WTC11 (cell line): ENCODE results near the gene ADARB2.

Experiments used
- ZNF263 ChIP-seq: sonication (generic); formaldehyde crosslinking; IDR thresholded peaks from 2 replicates; pipeline ENCODE4 v1.8.1; 2022; ENCODE audit warnings: low read depth, mild to moderate bottlenecking, moderate library complexity, missing genetic modification reagents
- TF ChIP-seq, protein P1 (sequence below): fragments of 200-600 bp; IDR thresholded peaks from 2 replicates; pipeline ENCODE4 v1.8.0; 2022; ENCODE audit warnings: antibody characterized with exemption
- TF ChIP-seq, protein P2 (sequence below): sonication (generic); formaldehyde crosslinking; conservative IDR thresholded peaks from 2 replicates; pipeline ENCODE4 v1.8.1; 2023; ENCODE audit warnings: mild to moderate bottlenecking, low read depth, missing genetic modification reagents, moderate library complexity

DNA sequence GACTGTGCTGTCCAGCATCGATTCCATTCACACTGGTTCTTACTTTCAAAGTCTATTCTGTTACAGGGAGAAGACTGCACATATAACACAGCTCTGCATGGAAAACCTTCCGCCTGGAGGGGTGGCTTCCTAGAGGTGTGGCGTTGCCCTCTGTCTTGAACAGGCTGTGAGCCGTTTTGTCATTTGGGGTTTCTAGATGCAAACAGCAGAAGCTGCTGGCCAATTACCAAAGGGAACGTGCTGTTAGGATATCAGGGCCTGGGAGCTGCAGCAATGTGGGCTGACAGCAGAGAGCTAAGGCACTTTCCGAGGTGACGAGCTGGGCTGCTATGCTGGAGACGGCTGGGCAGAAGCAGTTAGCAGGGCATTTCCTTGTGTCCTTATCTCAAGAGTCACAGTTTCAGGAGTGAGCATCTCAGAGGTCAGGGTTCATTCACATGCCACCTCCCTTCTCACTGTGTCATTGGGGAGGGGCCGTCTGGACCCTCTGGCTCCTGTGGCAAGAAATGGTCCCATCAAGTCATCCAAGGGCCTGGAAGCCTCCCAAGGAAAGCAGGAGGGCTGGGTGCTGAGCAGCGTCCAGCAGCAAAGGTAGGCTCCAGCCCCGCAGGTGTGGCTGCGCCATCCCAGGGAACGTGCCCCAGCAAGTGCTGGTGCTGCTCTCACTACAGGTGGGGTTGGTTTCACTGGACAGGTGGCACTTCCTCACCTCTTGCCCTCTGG lies 574.7 kb downstream of the ADARB2 start:
- TF ChIP-seq, protein P1, sequence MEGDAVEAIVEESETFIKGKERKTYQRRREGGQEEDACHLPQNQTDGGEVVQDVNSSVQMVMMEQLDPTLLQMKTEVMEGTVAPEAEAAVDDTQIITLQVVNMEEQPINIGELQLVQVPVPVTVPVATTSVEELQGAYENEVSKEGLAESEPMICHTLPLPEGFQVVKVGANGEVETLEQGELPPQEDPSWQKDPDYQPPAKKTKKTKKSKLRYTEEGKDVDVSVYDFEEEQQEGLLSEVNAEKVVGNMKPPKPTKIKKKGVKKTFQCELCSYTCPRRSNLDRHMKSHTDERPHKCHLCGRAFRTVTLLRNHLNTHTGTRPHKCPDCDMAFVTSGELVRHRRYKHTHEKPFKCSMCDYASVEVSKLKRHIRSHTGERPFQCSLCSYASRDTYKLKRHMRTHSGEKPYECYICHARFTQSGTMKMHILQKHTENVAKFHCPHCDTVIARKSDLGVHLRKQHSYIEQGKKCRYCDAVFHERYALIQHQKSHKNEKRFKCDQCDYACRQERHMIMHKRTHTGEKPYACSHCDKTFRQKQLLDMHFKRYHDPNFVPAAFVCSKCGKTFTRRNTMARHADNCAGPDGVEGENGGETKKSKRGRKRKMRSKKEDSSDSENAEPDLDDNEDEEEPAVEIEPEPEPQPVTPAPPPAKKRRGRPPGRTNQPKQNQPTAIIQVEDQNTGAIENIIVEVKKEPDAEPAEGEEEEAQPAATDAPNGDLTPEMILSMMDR, result no peak
- no peak for TF ChIP-seq ZNF263 (CRISPR knock-in tag)
- TF ChIP-seq, protein P2, sequence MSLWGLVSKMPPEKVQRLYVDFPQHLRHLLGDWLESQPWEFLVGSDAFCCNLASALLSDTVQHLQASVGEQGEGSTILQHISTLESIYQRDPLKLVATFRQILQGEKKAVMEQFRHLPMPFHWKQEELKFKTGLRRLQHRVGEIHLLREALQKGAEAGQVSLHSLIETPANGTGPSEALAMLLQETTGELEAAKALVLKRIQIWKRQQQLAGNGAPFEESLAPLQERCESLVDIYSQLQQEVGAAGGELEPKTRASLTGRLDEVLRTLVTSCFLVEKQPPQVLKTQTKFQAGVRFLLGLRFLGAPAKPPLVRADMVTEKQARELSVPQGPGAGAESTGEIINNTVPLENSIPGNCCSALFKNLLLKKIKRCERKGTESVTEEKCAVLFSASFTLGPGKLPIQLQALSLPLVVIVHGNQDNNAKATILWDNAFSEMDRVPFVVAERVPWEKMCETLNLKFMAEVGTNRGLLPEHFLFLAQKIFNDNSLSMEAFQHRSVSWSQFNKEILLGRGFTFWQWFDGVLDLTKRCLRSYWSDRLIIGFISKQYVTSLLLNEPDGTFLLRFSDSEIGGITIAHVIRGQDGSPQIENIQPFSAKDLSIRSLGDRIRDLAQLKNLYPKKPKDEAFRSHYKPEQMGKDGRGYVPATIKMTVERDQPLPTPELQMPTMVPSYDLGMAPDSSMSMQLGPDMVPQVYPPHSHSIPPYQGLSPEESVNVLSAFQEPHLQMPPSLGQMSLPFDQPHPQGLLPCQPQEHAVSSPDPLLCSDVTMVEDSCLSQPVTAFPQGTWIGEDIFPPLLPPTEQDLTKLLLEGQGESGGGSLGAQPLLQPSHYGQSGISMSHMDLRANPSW, result no peak
